Skin of body (tissue), 2 donors: ENCODE data around the gene SCGB1D4. TPM values are rescaled to one million over a fixed set of nuclear protein-coding genes. Genes with fewer than 3 reads are reported as not detected.

Source experiments
- DNase-seq: peaks from one replicate; lab custom pipeline; 2025; lab: John Stamatoyannopoulos, UW
- total RNA-seq: library from RNA; depleted of rRNA; stranded (reverse); fragments of >200 nt; gene quantifications from one replicate; pipeline ENCODE4 v1.2.3, GENCODE V29; 2014

The SCGB1D4 gene
- total RNA-seq, 1 donor from 2014 or later, result not detected

DNA sequence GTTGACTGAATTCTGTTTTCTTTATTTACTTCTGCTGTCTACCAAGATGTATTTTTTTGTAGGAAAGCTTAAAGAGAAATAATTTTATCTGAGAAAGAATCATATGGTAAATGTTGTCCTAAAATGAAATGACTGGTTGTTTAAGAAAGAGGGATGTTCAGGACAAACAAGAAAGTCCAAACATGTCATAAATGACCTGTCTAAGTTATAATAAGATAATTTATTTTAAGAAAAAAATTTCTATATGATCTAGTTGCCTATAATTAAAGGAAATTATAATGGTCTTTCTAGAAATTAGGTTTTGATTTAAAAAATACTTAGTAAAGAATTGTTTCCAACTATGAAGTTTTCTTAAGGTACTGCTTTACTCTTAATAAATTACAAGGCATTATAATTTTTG is 18.4 kb downstream of the SCGB1D4 start:
- DNase-seq, result no peak

DNA sequence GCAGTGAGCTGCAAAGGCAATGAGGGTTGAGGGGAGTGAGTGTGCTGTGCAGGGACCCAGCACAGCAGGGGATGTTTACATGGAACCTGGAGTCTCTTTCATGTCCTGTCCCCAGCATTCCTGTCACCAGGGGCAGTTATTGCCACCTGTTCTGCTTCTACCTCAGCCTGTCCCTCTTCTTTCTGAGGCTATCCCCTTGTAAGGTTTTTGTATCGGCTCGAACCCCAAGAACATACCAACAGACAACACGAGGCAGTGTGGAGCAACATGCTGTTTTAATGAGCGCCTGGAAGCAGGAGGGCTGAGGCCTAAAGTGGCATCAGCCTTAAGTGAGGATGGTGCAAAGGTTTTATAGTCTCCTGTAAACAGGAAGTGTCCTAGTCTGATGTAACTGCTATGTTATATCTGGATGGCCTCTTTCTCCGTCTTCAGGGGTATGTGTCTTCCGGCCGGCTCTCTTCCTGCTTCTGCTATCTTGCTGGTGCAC is 25.0 kb downstream of the SCGB1D4 start:
- no peak for DNase-seq

- DNase-seq, result no peak
Observed at GRCh38 chr11:62273284-62273683, 25.6 kb downstream of the SCGB1D4 start.

- DNase-seq, result no peak
Observed at GRCh38 chr11:62269654-62270278, 29.1 kb downstream of the SCGB1D4 start, which contains the start of gene SCGB2A2. Gene SCGB2A2, plus strand, starts transcription at chr11:62270158. Its CDS starts 59 bp downstream, at chr11:62270217.

GRCh38 chr11:62267576-62267975 is 31.3 kb downstream of the SCGB1D4 start:
- no peak for DNase-seq

- DNase-seq, result no peak
Observed at GRCh38 chr11:62267050-62267449, 31.8 kb downstream of the SCGB1D4 start.

DNA sequence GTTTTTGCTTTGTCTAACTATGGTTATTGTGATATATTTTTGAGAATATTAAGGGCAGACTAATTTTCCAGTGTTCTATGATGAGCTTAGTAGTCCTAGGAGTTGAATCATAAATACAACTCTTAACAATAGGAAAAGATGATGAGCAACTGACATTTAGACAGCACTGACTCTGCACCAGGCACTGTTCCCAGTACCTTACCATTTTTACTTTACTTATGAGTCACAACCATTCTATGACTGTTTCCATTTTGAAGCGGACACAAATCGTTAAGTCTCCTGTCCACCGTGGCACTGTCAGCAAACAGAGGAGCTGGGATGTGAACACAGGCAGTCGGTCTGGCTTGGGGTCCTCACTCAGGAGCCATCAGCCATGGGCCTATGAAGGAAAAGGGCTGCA is 32.3 kb downstream of the SCGB1D4 start:
- DNase-seq, result no peak

GRCh38 chr11:62264004-62264403 is 34.9 kb downstream of the SCGB1D4 start:
- no peak for DNase-seq

GRCh38 chr11:62260261-62260953 is 38.5 kb downstream of the SCGB1D4 start:
- DNase-seq, result no peak

- DNase-seq, result no peak
Observed at GRCh38 chr11:62256281-62256680, 42.6 kb downstream of the SCGB1D4 start.

DNA sequence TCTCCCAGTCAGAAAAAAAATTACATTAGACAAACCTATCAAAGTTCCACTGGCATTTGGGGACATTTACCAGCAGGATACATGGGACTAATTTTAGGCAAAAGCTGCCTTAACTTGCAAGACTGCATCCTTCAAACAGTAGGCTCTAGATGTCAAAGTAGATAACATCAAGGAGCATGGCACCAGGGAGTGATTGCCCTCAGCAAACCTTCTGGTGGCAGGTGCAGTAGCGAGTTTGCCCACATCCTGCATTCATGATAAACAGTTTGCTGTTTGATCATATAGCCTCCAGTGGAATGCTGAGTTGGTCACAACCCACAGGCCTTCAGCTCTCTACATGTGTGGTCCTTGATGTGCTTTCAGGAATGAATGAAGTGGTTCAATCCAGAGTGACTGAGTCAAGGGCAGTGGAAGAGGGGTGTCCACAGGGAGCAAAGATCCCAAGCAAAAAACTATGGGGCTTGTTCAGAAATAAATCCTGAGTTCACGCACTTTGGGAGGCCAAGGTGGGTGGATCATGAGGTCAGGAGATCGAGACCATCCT is 44.8 kb downstream of the SCGB1D4 start:
- no peak for DNase-seq

- no peak for DNase-seq
Observed at GRCh38 chr11:62251698-62252097, 47.2 kb downstream of the SCGB1D4 start.

Other genes with a start within 250 kb of the SCGB1D4 start
- gene INCENP, start 175.1 kb downstream of the SCGB1D4 start, total RNA-seq, result 11.1 TPM
- not detected for gene SCGB1D1, start 108.9 kb downstream of the SCGB1D4 start, total RNA-seq
- not detected for gene SCGB2A1, start 90.4 kb downstream of the SCGB1D4 start, total RNA-seq
- gene SCGB1D2, start 56.8 kb downstream of the SCGB1D4 start, total RNA-seq, result not detected
- 1.2 TPM for gene SCGB2A2, start 28.9 kb downstream of the SCGB1D4 start, total RNA-seq
- 1.5 TPM for gene ASRGL1, start 38.4 kb upstream of the SCGB1D4 start, total RNA-seq
- gene SCGB1A1, start 120.0 kb upstream of the SCGB1D4 start, total RNA-seq, result not detected
- gene AHNAK, start 247.7 kb upstream of the SCGB1D4 start, total RNA-seq, result 567 TPM